MCF 10A (cell line): ENCODE measurements around the gene AP4M1. TPM values are rescaled to one million over a fixed set of nuclear protein-coding genes. Genes with fewer than 3 reads are reported as not detected.

Source experiments
- BruUV-seq: library from RNA; stranded (reverse); fragments of 400-500 nt; replicated peaks from 2 replicates; lab custom pipeline; 2021; lab: Mats Ljungman, UMichigan
- CTCF ChIA-PET: fragments of 300-600 bp; sonication (Branson Sonifier 250); formaldehyde crosslinking; extraction: SDS; loops from one replicate; lab custom pipeline; 2021; ENCODE audit warnings: antibody characterized with exemption, inconsistent platforms; lab: Yijun Ruan, JAX
- POLR2A ChIA-PET: fragments of 300-600, 350-650 bp; sonication (Branson Sonifier 250); formaldehyde crosslinking; extraction: SDS; loops from one replicate; lab custom pipeline; 2020; ENCODE audit warnings: antibody characterized with exemption, inconsistent platforms; lab: Yijun Ruan, JAX
- DNase-seq: peaks from one replicate; pipeline ENCODE4 v3.0.0-alpha.2; 2018; ENCODE audit not compliant: unreplicated experiment
- H3K27ac Mint-ChIP-seq: one replicate; pipeline ENCODE4 v1.8.0; 2022; ENCODE audit warnings: mild to moderate bottlenecking, low read depth, mixed read lengths; ENCODE audit not compliant: unreplicated experiment
- H3K27me3 Mint-ChIP-seq: one replicate; pipeline ENCODE4 v1.8.0; 2022; ENCODE audit warnings: mixed read lengths; ENCODE audit not compliant: insufficient read depth, unreplicated experiment
- H3K36me3 Mint-ChIP-seq: one replicate; pipeline ENCODE4 v1.8.0; 2022; ENCODE audit warnings: mild to moderate bottlenecking, moderate library complexity, mixed read lengths; ENCODE audit not compliant: insufficient read depth, unreplicated experiment
- H3K4me1 Mint-ChIP-seq: one replicate; pipeline ENCODE4 v1.8.0; 2022; ENCODE audit warnings: mixed read lengths; ENCODE audit not compliant: insufficient read depth, unreplicated experiment
- H3K4me3 Mint-ChIP-seq: one replicate; pipeline ENCODE4 v1.8.0; 2022; ENCODE audit warnings: mild to moderate bottlenecking, moderate library complexity, mixed read lengths; ENCODE audit not compliant: unreplicated experiment
- H3K9me3 Mint-ChIP-seq: one replicate; pipeline ENCODE4 v1.8.0; 2022; ENCODE audit warnings: mixed read lengths; ENCODE audit not compliant: unreplicated experiment
- CTCF ChIP-seq: fragments of 200-600 bp; IDR thresholded peaks from one replicate; pipeline ENCODE4 v1.8.0; 2022; ENCODE audit warnings: antibody characterized with exemption, mild to moderate bottlenecking; ENCODE audit not compliant: unreplicated experiment
- intact Hi-C: fragments of 100-400 bp; cut with micrococcal nuclease; formaldehyde crosslinking; loops from 2 replicates; pipeline ENCODE4 v1.14.1; 2022
- total RNA-seq: library from RNA; stranded (reverse); gene quantifications from 2 replicates; pipeline ENCODE4 v1.2.3, GENCODE V29; 2022

AP4M1 gene
- total RNA-seq, 1 experiment from 2014 or later = 13.5 TPM

GRCh38 chr7:100152937-100153666 lies 51.7 kb downstream of the AP4M1 start:
- TF ChIP-seq CTCF = no peak
- no peak for DNase-seq
- Mint-ChIP-seq H3K36me3 (peaks cover 44% of the 10 kb centered on the region), H3K4me1 (peaks cover 26% of the 10 kb centered on the region), H3K27me3 (no peaks in the 10 kb centered on the region), H3K27ac (no peak overlapping the region), H3K4me3 (no peak overlapping the region), H3K9me3 (no peaks in the 10 kb centered on the region)
- ChIA-PET CTCF (interaction anchor here (0.7 kb wide), 1 partner anchor 18 kb away, joined by 3 read pairs; no protein-coding TSS in a partner anchor), POLR2A (interaction anchor here (0.6 kb wide), 1 partner anchor 49 kb away, joined by 3 read pairs; no protein-coding TSS in a partner anchor)
- TSS peak; percentile 16 for BruUV-seq
- intact Hi-C loops = no loop called here

GRCh38 chr7:100153708-100154535 lies 52.5 kb downstream of the AP4M1 start:
- intact Hi-C loops = no loop called here
- ChIA-PET CTCF (no interaction called here), POLR2A (no interaction called here)
- Mint-ChIP-seq H3K27me3 (no peaks in the 10 kb centered on the region), H3K27ac (no peak overlapping the region), H3K4me1 (peaks cover 26% of the 10 kb centered on the region), H3K9me3 (no peaks in the 10 kb centered on the region), H3K4me3 (no peak overlapping the region), H3K36me3 (peaks cover 44% of the 10 kb centered on the region)
- DNase-seq = no peak
- TF ChIP-seq CTCF = no peak
- no TSS peak for BruUV-seq

GRCh38 chr7:100154651-100155491 lies 53.4 kb downstream of the AP4M1 start:
- intact Hi-C loops = no loop called here
- BruUV-seq = no TSS peak
- H3K27ac Mint-ChIP-seq = no peak overlapping the region
- ChIA-PET POLR2A (no interaction called here), CTCF (interaction anchor here (1.0 to 1.6 kb wide), 2 partner anchors 24 to 72 kb away, joined by 3 to 5 read pairs; no protein-coding TSS in a partner anchor)
- TF ChIP-seq CTCF = no peak
- peaks cover 49% of the 10 kb centered on the region for H3K36me3 Mint-ChIP-seq
- H3K9me3 Mint-ChIP-seq = no peaks in the 10 kb centered on the region
- no peak for DNase-seq
- H3K27me3 Mint-ChIP-seq = no peaks in the 10 kb centered on the region
- H3K4me1 Mint-ChIP-seq = peaks cover 26% of the 10 kb centered on the region
- H3K4me3 Mint-ChIP-seq = no peak overlapping the region
